ENCODE results near the gene C14orf132.

GRCh38 chr14:96011131-96011530, 28.0 kb upstream of the C14orf132 start:
- TF ChIP-seq CTCF (IDR thresholded peaks at IDR 0.05; ENCODE audit: borderline replicate concordance, extremely low read depth, low read length, poor library complexity, severe bottlenecking) (no peak), EZH2 (IDR thresholded peaks at IDR 0.05; ENCODE audit: borderline replicate concordance, low read depth, low read length, severe bottlenecking) (no peak)
